ENCODE data around the gene DDX17.

The DDX17 gene

DNA sequence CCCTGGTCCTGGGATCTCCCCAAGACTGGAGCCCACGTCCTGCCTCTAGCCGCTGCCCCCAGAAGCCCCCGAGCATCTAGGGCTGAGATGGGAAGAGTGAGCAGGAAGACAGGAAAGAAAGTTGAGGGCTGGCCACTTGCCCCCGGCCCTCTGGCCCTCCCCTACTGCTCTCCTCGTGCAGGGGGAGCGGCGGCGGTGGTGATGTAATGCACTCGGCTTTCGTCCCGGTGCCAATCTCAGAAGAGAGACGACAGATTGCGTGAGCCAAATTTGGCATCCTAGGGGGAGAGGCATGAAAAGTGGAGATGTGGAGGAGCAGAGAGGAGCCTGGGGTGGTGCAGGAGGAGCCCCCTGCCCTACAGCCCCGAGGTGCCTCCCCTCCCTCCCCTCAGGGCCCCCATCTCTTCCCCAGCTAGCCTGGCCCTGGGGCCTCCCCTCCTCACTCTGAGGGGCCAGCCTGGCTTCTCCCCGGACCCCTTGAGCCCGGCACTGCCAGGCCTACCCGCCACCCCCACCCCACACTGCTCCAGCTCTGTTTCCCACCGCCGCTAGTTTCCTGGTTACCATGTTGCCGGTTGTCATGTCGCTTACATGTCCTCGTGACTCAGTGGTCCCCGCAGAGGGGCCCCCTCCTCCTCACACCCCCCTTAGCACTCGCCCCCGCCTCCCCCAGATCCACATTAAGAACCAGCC lies 53.6 kb downstream of the DDX17 start:
- no peak for DNase-seq (ENCODE audit: extremely low spot score, insufficient read length, low read depth)
- no peak for FAIRE-seq

DNA sequence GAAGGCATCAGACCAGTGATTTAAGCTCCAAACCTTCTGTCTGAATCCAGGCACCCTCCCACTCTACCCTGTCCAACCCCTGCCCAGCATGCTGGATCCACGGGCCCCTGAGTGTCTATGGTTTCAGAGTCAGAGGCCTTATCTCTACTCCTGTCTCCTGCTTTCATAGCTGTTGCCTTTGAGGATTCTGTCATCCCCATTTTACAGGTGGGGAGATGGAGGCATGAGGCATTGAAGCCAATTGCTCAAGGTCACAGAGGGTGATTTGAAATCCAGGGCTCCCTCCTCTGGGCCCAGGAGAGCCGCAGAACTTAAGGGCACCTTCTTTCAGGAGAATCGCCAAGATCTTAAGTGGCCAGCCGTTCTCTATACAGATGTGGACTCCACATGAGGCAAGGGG lies 54.2 kb downstream of the DDX17 start:
- no peak for FAIRE-seq
- no peak for DNase-seq (ENCODE audit: extremely low spot score, insufficient read length, low read depth)

DNA sequence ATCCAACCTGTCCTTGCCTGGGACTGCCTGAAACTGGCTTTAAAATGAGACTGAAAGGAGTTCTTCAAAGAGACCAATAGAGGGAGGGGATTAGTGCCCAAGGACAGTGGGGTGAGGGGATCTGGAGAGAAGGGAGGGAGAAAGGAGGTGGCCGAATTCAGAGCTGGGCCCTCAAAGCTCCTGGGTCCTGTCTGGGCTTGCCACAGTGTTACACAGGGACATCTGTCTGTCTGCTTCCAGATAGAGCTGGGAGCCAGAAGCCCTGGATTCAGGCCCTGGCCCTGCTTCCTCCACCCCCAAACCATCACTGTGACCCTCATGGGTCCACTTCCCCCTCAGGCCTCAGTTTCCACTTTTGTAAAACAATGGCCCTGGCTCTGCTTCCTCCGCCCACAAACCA lies 54.7 kb downstream of the DDX17 start:
- no peak for DNase-seq (ENCODE audit: extremely low spot score, insufficient read length, low read depth)
- FAIRE-seq = no peak

DNA sequence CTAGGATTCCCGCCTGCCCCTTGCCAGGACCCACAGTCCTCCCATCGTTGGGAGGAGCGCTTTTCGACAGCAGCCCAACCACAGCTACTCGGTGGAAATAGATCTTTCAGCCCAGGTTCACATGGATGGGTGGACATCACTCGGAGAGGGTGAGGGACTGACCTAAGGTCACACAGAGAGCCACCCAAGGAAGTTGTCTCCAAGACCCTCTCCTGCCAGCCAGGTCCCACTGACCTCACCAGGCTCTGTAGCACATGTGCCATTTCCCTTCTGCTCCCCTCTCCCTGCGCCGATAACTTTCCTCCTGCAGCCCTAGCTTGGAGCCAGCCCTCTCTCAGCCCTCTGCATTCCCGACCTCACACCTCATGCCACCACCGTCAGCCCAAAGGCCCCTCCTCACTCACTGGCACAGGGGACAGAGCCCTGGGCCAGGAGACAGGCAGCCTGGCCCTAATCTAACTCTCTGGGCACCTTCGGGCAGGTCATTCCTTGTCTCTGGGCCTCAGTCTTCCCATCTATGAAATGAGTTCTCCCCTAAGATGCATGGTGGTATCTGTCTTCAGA lies 55.8 kb downstream of the DDX17 start:
- no peak for FAIRE-seq

DNA sequence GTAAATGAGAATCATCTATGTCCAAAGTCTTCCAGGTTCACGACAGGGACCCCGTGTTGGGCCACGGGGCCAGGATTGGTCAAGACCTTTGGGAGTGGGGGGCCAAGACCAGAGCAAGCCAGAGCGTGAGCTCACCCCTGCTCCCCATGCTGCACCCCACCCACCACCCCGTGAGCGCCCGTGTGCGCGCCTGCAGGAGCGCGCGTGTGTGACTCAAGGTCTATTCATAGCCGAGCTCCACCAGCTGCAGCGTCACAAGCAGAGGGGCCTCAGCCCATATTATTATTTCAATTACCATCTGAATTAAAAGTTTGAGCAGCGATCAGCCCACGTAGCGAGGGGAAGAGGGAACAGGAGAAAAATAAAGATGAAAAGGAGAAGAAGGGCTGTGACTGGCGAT lies 56.3 kb downstream of the DDX17 start:
- FAIRE-seq (no peak), DNase-seq (ENCODE audit: extremely low spot score, insufficient read length, low read depth) (no peak)

More for the DNA sequence above, 55.8 kb downstream of the DDX17 start:
- no peak for DNase-seq (ENCODE audit: extremely low spot score, insufficient read length, low read depth)

DNA sequence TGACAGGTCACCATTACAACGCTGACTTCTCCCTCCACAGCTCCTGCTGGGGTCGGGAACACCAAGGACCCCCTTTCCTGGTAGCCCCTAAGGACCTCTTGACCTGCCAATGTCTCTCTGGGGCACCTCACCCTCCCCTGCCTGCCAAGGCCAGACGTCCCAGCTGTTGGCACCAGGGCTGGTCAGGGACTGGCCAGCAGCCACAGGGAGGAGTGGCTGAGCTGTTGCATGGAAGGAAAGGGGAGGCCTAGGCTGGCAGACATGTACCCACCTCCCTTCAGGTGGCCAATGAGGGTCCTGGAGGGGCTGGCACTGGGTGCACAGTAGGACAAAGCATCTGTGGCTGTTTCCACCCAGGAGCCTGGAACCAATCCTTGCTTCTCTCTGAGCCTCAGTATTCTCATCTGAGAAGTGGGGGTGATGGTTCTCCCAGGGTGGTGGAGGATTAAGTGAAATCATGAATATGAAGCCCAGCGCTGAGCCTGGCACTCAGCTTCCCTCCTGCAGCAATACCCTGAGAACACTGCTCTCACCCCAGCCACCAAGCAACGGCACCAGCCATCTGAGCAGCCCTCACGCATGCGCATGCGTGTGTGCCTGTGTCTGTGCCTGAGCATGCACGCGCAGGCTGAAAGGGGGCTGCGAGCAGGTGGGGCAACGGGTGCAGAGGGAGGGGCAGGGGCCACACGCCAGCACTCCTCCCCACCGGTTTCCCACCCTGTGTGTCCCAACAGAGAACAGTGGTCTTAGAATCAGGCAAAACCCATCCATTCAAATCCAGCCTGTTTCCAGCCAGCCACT lies 57.0 kb downstream of the DDX17 start:
- FAIRE-seq = no peak

DNA sequence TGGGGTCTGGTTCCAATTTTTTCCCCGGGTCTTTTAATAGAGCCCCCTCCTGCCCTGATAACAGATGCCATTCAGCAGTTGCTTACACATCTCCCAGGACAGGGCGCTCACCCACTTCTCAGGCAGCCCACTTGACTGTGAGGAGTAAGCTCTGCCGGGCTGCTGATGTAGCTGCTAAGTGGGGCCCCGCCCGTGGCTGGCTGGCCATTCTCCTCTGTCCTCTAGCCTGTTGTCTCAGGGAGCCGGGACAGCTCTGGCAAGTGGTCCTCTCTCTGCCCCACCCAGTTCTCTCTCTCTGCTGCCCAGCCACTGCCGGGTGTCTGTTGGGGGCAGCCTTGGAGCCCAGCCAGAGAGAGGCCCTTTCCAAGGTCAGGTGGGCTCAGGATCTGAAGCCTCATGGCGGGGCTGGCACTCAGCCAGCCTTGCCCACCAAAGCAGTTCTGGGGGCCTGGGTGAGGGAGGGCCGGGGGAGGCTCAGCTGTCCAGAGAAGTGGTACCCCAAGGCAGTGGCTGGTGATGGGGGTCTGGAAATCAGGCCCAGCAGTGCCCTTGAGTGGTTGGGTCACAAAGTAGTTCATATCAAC lies 60.0 kb downstream of the DDX17 start:
- FAIRE-seq = no peak
- no peak for DNase-seq (ENCODE audit: extremely low spot score, insufficient read length, low read depth)

More for the DNA sequence above, 57.0 kb downstream of the DDX17 start:
- DNase-seq (ENCODE audit: extremely low spot score, insufficient read length, low read depth) = no peak

DNA sequence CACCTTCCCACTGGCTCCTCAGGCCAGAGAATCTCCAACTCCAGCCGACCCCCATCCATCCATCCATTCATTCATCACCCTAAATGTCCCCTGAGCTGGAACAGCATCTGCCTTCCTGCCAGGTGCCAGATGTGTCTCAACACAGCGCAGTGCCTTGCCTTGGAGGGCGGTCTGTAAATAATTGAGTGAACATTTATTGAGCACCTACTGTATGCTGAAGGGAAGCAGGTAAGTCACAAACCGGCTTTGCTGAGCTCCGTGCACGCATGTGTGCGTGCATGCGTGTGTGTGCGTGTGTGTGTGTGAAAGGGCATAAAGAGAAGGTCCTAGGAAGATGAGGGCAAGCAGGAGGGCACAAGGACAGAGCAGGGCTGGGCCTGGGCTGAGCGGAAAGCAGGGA lies 61.3 kb downstream of the DDX17 start:
- DNase-seq (ENCODE audit: extremely low spot score, insufficient read length, low read depth) (no peak), FAIRE-seq (no peak)

DNA sequence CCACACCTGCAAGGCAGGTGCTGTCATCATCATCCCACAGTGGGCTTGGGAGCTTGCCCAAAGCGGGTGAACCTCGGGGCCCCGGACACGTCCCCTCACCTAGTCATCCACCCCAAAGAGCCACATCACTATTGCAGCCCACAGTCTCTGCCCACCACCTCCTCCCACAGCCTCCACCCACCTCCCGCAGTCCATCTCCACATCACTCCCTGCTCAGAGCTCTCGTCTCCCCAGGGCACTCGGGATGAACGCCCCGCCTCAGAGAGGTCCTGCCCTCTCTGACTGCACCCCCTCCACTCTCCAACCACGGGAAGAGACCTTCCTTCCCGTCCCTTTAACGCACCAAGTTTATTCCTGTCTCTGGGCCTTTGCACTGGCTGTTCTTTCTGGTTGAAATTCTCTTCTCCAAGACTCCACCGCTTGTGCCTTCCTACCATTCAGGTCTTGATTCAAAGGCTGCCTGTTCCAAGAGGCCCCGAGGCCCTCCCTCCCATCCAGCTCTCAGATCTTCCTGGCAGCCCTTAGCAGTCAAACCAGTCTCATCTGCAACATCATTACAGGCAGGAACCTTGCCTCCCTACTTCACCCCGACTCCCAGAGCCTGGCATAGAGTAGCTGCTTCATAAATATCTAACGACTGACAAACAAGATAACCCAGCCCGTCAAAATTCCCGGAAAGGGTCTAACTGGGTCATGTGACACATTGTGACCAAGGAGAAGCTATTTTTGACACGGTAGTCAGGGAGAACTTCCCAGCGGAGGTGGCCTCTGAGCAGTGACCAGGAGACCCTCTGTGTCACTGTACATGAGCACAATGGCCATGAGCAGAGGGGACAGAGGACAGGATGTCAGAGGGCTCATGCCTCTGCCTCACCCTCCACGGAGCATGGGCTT lies 62.2 kb downstream of the DDX17 start:
- no peak for FAIRE-seq
- DNase-seq (ENCODE audit: extremely low spot score, insufficient read length, low read depth) = no peak

DNA sequence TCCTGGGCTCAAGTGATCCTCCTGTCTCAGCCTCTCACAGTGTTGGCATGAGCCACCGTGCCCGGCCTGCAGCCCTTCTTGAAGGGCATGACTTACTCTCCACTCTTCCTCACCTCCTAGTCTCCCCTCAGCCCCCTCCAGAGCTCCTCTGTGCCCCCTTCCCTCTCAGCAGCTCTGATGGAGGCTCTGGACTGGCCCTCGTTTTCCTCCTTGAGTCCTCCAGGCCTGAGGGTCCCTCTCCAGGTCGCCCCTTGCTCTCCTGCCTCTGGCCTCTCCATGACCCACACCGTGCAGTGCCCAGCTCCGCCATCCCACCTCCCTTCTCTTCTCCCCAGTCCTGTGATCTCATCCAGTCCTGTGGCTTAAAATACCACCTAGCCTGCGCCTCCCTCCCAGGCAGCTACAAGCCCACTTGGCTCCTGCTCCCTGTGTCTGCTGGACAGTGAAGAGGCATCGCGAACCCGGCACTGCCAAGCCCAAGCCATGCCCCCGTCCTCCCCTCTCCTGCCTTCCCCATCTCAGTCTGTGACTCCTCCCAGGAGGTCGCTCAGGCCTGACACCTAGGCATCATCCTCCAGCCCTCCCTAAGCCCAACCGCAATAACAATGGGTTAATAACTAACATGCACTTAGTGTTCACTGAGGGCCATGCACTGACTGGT lies 63.0 kb downstream of the DDX17 start:
- FAIRE-seq (no peak), DNase-seq (ENCODE audit: extremely low spot score, insufficient read length, low read depth) (no peak)

DNA sequence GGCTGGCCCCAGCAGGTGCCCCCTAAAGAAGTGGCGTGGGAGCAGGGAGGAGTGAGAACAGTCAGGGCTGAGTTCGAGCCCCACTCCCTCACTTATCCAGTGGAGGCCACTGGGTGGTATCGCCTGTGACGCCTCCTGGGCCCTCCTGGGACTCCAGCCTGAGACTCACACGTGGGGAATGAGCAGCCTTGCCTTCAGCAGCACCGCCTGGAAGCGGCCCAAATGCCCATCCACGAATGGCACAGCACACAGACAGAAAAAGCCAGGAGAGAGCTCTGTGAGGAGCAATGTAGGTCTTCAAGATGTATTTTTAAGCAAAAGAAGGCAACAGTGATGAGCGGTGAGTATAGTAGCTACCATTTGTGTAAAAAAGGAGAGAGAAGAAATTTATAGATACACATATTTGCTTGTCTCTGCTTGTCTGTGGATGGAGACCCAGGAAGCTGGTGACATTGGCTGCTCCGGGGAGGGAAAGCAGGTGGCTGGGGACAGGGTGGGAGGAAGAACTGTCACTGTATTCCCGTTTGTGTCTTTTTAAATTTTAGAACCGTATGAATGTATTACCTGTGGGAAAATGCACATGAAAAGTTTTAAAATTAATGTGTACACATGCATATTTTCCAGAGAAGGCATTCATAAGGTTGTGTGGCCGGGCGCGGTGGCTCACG lies 64.4 kb downstream of the DDX17 start:
- FAIRE-seq (no peak), DNase-seq (ENCODE audit: extremely low spot score, insufficient read length, low read depth) (no peak)

DNA sequence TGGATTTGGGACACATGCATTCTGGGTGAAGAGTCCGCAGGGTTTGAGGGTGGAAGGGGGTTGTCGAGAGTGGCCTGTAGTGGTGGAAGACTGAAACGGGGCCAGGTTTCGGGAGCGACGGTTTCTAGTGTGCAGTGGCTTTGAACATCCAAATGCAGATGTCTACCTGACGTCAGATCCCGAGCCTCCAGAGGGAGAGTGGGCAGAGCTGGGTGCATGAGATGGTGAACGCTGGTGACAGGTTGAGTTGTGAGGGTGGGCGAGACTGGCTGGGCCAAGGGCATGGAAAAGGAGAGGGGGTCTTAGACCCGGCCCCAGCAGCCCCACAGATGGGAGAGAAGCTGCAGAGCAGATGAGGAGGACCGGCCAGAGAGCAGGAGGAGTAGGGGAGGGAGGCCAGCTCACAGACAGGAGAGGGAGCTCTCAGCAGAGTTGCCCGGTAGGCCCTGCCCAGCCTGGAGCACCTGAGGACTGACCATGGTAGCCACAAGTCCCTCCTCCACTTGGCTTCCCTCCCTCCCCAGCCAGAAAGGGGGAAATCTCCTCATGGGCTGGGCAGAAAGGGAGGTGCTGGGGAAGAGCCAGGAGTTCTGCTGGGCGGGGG lies 65.3 kb downstream of the DDX17 start:
- FAIRE-seq (no peak), DNase-seq (ENCODE audit: extremely low spot score, insufficient read length, low read depth) (no peak)

DNA sequence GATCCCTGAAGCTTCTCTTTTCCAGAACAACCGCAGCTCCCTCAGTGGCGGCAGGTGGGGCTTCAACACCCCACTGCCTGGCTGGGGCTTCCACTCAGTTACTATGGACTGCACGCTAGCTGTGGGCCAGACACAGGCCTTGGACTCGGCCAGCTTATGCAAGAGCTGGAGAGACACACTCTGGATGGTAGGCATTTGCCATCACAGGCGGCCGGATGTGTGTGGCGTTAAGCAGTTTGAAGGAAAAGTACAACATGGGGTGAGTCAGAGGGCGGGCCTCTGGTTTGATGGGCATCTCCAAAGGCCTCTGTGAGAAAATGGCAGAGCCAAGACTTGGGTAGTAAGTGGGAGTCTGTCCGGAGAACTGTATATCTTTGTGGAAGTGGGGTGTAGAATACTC lies 68.7 kb downstream of the DDX17 start:
- no peak for DNase-seq (ENCODE audit: extremely low spot score, insufficient read length, low read depth)
- no peak for FAIRE-seq

DNA sequence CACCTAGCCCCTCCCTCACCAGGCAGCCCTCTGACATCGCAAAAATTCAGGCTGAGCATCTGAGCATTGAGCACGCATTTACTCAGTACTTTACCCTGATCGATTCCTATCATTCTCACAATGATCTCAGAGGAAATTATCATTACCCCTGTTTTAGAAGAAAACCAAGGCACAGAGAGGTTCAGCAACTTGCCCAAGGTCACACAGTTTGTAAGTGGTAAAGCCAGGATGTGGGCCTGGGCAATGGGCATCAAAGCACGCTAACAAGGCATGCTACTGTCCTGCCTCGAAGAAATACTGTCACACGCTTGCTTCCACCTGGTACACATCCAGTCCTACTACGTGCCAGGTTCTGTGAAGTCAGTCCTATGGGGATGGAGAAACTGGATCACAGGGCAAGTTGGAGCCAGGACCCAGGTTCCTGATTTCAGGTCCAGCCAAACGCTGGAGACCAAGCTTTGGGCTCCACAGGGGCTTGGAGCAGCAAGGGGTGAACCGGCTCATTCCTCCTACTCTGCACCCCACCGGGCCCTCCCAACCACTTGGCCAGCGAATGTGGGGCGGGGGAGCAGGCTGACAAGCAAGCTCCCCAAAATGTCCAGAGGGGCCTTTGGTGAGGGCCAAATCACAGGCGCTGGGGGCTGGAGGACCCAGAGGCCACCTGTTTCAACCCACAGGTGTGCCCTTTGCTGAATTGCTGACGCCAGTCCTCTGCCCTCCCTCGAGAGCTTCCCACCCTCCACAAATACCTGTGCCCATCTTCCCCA lies 69.3 kb downstream of the DDX17 start:
- DNase-seq (ENCODE audit: extremely low spot score, insufficient read length, low read depth) (no peak), FAIRE-seq (no peak)

DNA sequence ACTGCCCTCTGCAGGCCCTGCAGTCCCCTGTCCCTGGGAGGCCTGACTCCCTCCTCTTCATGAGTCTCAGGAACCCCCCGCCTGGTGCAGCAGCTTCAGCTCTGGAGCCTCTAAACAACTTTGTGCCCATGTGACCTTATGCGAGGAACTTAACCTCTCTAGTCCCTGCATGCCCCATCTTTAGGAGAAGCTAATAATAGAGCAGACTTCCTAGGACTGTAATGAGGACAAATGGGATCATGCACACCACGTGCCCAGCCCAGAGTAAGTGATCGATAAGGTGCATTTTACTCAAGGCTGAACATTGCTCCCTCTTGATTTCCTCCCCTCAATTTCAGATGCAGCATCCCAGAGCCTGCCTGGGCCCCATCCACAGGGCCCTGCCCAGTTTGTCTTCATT lies 70.1 kb downstream of the DDX17 start:
- no peak for DNase-seq (ENCODE audit: extremely low spot score, insufficient read length, low read depth)
- no peak for FAIRE-seq

DNA sequence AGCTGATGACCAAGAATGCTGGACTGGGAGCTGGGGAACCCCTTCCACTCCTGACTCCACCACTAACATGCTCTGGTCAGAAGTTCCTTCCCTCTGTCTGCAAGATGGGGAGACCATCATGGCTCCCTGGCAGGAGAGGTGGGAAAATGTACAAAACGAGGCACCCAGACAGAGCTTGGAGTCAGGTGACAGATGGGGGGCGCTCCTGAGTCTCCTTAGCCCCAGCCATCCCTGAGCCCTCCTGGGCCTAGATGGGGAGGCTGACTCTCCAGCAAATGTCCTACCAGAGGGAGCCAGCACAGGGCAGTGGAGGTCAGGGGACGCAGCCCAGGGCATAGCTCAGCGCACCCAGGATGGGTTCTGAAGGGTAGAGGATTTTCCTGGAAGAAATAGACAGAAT lies 71.1 kb downstream of the DDX17 start:
- DNase-seq (ENCODE audit: extremely low spot score, insufficient read length, low read depth) (no peak), FAIRE-seq (no peak)

DNA sequence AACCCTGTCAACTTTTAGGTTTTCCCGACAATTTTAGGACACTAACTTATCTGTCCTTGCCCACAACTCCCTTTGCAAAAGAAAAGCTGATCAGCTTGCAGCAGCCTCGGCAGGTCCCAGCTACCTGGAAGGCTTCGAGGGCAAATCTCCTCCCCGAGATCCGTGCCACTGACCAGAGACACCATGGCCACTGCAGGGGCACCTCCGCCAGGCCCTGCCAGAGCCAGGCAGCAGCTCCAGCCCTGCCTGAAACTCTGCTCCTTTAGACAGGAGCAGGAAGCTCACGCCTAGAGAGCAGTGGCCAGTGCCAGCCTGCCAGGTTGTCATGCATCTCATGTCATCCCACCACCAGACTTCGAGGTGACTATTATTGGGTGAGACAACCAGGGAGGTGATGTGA lies 72.2 kb downstream of the DDX17 start:
- DNase-seq (ENCODE audit: extremely low spot score, insufficient read length, low read depth) = no peak
- no peak for FAIRE-seq
